Measurements from ENCODE around the gene BBLN.
A peak's percentile ranks its signal among the peaks of the same experiment; 100 is the strongest.
"Not testable (repeated sequence)": the region's sequence is repeated elsewhere in the genome, so short reads cannot be mapped to it uniquely, and the experiment has no call there.

The BBLN gene

DNA sequence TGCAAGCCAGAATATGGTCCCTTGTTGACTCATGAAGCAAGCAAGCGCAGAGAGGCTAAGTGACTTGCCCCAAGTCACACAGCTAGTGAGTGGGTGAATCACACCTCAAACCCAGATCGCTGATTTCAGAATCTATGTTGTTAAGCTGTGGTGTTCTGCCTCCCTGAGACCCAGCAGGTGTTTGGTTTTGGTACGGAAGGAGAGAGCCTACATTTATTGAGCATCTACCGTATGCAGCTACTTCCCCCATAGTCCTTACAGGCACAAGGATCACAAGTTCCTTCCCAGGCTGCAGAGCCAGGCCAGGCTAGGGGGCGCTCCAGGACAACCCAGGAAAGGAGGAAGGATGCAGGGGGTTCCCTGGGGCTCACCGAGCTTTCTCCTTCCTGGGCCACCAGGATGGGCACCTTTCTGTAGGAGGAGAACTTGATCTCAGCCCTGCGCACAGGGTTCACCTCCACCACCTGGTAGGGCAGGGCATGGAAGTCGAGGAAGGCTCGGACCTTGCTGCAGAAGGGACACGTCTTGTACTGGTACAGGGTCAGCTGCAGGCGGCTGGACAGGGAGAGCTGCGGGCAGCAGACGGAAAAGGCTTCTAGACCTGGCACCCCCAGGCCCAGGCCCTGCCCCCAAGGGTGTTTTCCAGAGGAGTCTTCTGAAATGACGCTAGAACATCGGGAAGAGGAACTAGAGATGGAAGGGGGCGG lies 35.0 kb upstream of the BBLN start:
- peak; percentile 35 for DNase-seq (ENCODE audit: low spot score)

DNA sequence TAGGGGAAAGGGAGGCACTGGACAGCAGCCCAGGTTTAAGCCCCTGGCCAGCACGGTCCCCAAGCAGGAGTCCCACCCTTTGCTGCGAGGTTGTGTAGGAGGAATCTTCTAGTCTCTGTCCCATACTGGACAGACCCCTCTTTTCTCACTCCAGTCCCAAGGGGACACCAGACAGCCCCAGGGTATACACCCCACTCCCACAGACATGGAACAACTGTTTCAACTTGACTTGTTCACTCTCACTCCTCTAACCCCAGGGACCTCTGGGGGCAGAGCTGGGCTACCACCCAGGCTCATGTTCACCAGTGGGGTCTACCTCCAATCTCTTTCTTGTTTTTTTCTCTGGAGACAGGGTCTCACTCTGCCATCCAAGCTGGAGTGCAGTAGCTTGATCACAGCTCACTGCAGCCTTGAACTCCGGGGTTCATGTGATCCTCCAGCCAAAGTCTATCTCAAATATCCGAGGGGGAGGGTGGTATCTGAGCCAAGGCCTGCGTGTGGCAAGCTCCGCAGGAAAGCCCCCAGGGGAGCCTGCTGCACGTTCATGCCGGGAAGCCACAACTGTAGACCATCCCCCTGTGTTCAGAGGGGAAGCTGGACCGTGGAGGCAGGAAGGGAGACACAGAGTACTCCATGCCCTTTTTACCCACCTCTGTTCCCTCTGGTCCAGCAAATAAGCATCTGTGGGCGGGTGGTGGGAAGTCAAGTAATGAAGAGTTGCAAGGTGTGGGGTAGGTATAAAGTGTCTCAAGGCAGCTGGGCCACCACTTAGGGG lies 34.3 kb upstream of the BBLN start:
- no peak for DNase-seq (ENCODE audit: low spot score)

DNA sequence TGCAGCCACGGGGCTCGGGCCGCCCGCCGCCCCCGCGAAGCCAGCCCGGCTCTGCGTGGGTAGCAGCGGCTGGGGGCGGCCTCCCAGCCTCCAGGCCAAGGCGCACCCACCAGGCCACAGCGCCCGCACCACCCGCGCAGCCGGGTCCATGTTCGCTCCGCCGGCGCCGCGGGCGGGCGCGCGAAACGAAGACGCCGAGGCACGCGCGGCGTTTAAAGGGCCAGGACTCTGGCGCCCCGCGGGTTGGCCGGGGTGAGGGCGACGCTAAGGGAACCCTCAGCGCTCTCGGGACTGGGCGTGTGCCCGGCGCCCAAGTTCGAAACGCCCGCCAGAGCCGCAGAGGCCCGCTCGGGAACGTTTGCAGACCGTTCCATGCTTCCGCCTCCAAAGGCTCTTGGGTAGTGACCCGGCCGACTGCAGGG lies 32.5 kb upstream of the BBLN start, which contains the start of gene PTGES2:
Gene PTGES2 (minus strand): TSS at position 162 of the 422 bp plus-strand sequence. CDS start 12 bp downstream, at position 150.
- DNase-seq (ENCODE audit: low spot score) = peak; percentile 81

DNA sequence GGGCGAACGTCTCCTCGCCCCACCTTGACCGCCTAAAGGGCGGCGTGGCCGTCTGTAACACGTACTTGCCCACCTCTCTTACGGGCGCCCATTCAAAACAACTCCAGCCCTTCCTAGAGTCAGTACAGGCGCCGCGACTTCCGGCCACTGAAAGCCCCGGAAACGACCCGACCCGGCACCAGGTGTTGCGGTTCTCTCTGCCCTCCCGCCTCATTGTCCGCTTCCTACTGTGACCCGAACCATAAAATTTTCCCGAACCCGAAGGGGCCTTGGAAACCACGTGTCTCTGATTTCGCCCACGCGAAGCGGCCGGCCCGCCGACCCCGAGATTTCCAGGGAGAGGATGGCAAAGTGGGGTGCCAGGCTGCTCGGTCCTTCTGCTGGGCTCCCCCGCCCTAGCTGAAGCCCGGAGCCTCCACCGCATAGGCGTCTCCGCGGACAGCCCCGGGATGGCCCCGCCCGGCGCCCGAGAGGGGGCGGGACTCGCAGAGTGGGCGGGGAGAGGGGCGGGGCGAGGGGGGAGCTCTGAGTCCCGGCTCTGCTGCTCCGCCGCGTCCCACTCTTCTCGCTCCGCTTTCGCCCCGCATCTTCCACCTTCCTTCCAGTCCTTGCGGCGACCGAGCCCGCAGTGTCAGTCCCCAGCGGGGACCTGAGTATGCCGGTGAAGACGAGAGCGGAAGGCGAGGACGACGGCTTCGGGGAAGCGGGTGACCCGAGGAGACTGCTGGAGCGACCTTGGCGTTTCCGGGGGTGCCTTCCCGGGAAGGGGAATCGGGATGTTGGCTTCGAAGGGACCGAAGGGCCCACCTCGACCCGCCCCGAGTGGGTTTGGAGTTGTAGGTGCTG lies 31.9 kb upstream of the BBLN start:
- peak; percentile 87 for DNase-seq (ENCODE audit: low spot score)

DNA sequence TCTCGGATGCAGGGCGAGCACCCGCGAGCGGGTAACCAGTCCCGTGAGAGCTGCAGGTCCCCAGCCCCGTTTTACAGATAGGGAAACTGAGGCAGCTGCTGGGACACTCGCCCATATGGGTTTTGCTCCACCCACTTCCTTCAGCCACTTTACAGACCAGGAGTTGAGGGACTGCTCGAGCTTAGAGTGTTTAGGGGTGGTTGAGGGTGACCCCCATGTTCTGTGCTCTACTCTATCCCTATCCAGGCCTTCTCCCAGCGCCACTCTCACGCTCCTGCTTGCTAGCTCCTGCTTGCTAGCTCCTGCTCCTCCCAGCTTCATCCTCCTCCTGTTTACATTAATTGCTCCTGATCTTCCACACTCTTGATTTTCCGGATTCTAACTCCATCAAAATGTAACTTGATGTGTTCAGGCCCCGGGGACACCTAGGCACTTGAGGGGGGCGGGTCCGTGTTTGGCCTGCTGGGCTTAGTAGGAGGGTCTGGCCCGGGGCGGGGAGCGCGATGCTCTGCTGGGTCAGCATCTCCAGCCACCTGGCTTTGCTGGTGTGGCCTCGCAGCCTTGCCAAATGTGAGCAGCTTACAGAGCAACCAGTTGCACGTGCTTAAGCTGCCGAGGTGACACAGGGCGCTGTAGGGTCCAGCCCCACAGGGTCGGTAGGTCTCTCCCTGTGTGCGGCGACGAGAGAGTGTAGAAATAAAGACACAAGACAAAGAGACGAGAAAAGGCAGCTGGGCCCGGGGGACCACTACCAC lies 31.1 kb upstream of the BBLN start:
- DNase-seq (ENCODE audit: low spot score) = no peak

DNA sequence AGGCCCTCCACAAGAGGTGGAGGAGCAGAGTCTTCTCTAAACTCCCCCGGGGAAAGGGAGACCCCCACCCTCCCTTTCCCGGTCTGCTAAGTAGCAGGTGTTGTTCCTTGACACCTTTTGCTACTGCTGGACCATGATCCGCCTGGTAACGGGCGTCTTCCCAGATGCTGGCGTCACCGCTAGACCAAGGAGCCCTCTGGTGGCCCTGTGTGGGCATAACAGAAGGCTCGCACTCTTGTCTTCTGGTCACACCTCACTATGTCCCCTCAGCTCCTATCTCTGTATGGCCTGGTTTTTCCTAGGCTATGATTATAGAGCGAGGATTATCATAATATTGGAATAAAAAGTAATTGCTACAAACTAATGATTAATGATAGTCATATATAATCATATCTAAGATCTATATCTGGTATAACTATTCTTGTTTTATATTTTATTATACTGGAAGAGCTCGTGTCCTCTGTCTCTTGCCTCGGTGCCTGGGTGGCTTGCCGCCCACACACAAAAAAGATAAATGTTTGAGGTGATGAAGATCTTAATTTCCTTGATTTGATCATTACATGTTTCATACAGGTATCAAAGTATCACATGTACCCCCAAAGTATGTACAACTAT lies 30.0 kb upstream of the BBLN start:
- peak; percentile 60 for DNase-seq (ENCODE audit: low spot score)

DNA sequence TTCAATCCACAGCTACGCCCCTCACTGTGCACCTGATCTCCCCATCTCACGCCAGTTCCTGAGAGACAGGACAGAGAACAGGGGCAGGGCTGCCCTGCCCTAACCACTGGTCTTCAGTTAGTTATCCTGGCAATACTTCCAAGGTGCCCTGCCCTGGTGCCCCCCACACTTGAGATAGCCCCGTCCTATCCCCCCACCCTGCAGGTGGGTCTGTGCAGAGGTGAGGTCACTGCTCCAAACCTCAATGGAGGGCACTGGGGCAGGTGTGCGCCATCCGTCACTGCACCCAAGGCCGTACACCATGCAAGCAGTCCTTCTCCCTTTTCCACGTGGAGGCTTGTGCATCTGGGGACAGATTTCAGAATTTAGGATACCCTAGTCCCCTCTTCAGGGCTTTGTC lies 29.4 kb upstream of the BBLN start:
- not testable (repeated sequence) for DNase-seq (ENCODE audit: low spot score)

DNA sequence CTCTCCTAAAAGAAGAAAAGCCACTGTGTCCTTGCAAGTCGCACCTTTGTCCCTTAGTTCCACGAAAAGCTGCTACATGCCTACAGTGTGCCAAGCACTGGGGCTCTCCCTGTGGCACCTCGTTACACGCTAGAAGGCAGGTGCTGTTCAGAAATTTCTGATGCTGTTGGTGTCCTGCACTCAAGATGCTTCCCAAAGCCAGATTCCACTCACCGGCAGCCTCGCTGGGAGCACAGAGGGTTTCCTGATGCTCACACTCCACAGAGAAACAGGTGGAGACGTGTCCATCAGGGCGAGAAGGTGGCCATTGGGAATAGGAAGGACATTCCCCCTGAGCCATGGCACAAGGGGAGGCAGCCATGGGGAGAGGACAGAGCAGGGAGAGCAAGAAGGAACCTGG lies 28.7 kb upstream of the BBLN start:
- not testable (repeated sequence) for DNase-seq (ENCODE audit: low spot score)

DNA sequence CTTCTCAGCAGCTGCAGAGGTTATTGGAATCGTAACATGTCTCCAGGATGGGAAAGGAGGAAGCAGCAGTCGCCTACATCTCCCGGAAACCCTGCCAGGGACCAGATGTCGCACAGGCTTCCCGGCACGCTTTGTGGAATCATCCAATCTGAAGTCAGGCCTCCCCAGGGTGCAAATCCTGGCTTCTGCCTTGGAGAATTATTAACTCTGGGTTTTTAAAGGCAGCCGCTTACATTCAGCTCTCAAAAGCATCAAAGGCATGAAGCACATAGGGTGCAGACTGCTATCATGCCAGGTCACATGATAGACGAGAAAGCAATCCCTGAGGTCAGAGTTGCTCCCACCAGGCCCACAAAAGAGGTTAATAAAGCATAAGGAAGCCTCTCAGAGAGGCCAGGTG lies 27.9 kb upstream of the BBLN start:
- DNase-seq (ENCODE audit: low spot score) = not testable (repeated sequence)

DNA sequence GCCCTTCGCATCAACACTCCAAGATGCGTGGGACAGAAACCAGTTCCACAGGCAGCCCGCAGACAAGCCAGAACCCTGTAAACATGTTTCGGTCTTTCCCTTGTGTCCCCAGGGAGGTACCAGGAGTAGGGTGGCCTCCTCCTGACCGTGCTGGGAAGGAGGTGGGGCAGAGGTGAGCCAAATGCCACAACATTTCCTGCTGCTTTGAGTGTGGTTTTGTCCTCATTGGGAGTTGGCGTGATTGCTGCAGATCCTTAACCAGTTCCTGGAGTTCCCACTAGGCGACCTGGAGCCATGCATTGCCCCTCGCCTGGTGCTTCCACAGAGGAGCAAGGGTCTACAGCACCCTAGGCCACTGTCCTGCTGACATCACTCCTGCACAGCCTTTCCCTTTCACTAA lies 24.5 kb upstream of the BBLN start:
- DNase-seq (ENCODE audit: low spot score) = not testable (repeated sequence)

DNA sequence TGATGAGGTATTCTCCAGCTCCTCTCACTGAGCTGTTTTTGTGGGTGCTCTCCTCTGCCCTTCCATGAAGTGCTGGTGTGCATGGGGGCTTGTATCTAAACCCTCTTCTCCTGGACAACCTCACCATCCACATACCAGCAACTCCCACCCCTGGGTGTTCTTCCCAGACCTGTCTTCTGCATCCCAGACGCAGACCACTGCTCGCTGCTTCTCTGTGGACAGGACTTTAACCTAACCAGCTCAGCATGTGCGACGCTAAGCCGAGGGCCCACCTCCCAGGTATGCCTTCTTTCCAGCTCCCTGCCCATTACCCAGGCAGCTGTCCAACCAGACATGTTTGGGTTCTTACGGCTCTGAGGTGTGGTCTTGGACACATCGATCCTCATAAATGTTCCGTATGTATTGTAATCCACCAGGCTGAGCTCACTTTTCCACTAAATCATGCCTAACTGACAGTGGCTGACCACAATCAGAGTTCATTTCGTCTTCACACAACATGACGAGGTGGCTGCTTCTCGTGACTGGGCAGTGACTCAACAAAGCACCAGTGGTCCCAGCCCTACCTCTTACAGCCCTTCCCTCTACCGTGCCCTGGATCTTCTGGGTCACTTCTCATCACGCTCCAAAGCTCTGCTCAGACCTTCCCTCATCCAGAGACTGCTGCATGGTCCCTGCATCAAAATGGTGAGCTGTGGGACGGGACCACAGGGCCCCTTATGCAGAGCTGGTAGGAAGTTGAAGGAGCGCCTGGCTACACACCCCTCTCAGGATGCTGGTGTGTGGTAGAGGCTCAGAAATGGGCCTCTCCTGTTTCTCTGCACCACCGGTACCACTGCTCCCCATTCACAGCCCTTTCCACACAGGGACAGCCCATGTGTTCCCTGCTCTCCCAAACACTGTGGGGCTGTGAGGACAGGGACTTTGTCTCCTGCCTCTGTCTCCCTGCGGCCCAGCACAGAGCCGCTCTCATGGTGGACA lies 23.0 kb upstream of the BBLN start:
- DNase-seq (ENCODE audit: low spot score) = no peak

DNA sequence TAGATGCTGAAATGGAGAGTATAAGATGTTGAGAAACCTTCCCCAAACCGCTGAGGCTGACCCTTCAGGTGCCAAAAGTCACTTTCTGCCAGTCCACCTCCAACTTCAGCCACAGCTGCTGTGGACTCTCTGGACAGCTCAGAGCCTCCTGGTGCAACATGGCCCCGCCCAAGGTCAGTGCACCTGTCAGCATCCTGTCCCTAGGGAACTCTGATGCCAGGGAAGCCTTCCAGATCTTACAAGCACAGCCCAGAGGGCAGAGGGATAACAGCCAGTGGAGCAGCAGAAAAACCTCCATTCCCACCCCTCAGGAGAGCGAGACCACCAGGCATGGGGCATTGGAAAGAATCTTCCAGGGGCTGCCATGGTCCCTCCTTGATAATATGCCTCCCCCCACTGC lies 22.1 kb upstream of the BBLN start:
- no peak for DNase-seq (ENCODE audit: low spot score)

DNA sequence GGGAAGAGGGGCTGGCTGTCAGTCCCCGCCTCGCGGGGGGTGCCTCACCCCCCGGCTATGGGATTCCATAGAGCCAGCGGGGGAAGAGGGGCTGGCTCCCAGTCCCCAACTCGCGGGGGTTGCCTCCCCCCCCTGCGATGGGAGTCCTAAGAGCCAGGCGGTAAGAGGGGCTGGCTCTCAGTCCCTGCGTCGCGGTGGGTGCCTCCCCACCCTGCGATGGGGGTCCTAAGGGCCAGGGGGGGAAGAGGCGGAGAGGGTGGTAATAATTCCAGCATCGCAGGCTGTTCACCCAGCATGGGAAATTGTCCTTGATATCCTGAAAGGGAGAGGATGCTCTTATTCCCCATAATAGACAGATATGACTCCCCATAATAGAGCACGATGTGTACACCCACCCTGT lies 20.4 kb upstream of the BBLN start:
- DNase-seq (ENCODE audit: low spot score) = no peak

DNA sequence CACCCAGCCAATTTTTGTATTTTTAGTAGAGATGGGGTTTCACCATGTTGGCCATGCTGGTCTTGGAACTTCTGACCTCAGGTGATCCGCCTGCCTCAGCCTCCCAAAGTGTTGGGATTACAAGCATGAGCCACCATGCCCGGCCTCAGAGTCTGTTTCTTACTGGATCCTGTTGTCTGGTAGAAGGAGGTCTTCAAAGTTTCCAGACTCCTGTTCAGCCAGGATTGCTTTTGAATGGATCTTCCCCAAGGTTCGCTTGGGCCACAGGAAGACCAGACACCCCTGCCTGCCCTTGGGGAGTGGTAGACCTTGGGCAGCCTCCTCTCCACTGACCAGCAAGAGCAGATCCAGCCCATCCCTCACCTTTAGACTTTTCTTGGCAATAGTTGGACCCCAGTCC lies 18.5 kb upstream of the BBLN start:
- no peak for DNase-seq (ENCODE audit: low spot score)

DNA sequence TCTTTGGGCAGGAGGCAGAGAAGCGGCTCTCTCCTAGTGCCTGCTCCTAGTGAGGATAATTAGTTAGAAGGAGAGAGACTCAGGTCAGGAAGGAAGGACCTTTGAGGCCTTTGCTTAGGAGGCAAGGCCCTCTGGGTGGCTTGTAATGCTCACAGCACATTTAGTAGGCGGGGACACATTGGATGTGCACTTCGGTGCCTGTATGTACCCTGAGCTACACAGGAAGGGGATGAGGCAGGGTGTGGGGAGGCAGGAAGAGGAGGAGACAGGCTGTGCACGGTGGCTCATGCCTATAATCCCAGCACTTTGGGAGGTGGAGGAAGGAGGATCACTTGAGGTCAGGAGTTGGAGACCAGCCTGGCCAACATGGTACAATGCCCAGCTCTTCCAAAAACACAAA lies 18.0 kb upstream of the BBLN start:
- no peak for DNase-seq (ENCODE audit: low spot score)

DNA sequence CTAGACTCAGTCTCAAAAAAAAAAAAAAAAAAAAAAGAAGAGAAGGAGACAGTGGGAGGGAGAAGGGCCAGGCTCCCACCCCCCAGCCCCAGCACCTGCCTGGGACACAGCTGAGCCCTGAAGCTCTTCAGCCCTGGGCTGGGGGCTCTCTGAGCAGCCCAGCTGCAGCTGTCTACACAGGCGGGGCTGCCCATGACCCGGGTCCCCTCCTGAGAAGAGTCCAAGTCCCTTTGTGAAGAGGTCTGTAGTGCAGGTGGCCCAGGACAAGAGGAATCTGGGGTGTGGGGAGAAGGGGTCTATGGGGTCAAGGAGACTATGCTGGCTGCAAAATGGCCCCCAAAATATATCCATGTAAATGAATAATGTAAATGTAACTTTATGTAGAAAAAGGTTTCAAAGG lies 17.5 kb upstream of the BBLN start:
- DNase-seq (ENCODE audit: low spot score) = no peak

DNA sequence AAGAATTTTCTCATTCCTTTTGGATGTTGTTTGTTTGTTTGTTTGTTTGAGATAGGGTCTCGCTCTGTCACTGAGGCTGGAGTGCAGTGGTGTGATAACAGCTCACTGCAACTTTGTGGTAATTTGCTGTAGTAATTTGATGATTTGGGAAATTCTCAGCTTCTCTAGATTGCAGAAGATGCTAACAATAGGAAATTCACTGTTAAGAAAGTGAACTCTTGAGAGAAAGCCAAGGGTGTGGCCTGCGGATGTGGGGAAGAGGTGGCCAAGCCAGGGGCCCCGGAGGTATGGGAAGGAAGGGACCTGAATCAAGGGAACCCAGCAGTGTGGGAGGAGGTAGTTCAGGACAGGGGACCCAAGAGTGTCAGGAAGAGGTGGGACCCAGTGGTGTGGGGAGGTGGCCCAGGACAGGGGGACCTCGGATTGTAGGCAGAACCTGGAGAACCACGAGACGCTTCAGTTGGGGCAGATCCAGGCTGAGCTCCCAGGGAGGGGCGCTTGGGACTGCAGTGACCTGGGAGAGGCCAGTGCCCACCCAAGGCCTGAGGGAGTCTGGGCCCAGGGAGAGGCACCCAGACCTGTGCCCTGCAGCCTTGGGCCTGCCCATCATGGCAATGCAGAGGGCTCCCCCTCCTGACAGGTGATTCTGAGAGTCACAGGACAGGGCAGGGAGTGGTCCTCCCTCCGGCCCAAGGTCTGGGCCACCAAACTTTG lies 16.4 kb upstream of the BBLN start:
- no peak for DNase-seq (ENCODE audit: low spot score)

DNA sequence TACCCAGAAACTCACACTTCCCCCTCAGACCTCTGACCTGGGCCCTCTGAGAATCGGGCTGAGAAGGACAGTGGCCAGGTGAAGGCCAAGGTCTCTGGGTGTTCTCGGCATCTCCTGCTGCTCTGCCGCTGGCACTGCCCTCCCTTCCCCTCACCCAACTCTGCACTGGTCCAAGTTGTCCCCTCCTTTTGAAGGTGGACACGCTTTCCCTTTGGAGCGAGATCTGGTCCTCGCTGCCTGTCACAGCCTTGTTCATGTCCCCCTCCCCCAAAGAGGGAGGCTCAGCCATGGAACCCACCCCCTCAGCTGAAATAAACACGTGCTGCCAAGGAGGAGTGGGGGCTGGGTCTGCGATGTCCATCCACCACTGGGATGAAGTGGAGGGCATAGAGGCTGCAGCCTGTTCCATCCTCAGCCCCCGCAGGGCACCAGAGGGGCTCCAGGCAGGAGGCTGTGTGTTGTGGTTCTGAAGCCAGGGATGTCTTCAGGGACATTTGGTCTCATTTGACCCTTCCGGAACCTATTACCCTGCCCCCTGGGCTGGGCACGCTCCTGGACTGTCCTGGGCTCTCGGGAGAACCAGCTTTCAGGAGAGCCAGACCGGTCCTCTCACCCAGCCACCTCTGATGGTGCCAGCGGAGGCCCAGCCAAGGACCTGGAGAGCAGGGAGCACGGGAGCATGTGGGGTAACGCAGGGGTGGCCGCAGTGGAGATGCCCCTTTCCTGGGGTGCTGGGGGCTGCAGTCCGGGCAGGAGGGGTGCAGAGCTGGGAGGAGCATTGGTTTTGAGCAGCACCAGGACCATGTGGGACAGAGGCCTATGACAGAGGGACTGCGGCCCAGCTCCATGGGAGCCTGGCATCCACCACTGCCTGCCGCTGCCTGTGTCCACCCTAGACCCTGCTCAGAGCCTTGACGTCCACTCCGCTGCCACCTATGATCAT lies 15.6 kb upstream of the BBLN start:
- DNase-seq (ENCODE audit: low spot score) = no peak

Measured in activated CD4-positive, alpha-beta T cell treated with anti-CD3 and anti-CD28 coated beads, Interleukin-2, Interleukin-4, amounts not matched to agents 100 ng/mL and 50 ng/mL, durations not matched to agents 16 hours and 8 hours (primary cell).